H1 (cell line): ENCODE data around the gene KLHDC10. TPM values are rescaled to one million over a fixed set of nuclear protein-coding genes. Genes with fewer than 3 reads are reported as not detected.

Source experiments
- CTCF ChIA-PET: fragments of 300-600 bp; sonication (Branson Sonifier 250); formaldehyde crosslinking; loops from one replicate; lab custom pipeline; 2021; ENCODE audit not compliant: partially characterized antibody; lab: Charles Lee
- POLR2A ChIA-PET: fragments of 300-600 bp; sonication (Branson Sonifier 250); formaldehyde crosslinking; loops from one replicate; lab custom pipeline; 2021; ENCODE audit warnings: inconsistent platforms; ENCODE audit not compliant: partially characterized antibody; lab: Charles Lee
- DNase-seq, 2 experiments: peaks; one replicate each; pipeline versions ENCODE4 v3.0.0 to v3.0.0-alpha.2; 2010 to 2022; ENCODE audit warnings: low spot score in 2 of 2, low read depth in 1 of 2, mixed read lengths in 1 of 2
- FAIRE-seq: peaks from 2 replicates; lab custom pipeline; 2011; peaks lifted over from hg19 to GRCh38; lab: Jason Lieb, UNC
- H2AFZ ChIP-seq: 2 replicates; pipeline ENCODE4 v1.8.1; 2012; ENCODE audit warnings: low read length, inconsistent platforms
- H2AK5ac ChIP-seq: 2 replicates; pipeline ENCODE4 v1.6.1; 2013; ENCODE audit warnings: low read depth, low read length
- H2BK120ac ChIP-seq: replicated peaks from 2 replicates; pipeline ENCODE3; 2013; ENCODE audit warnings: low read depth, low read length, inconsistent platforms
- H2BK12ac ChIP-seq: 2 replicates; pipeline ENCODE4 v1.6.1; 2013; ENCODE audit warnings: low read depth, low read length
- H2BK15ac ChIP-seq: 2 replicates; pipeline ENCODE4 v1.6.1; 2013; ENCODE audit warnings: low read length
- H2BK20ac ChIP-seq: 2 replicates; pipeline ENCODE4 v1.6.1; 2013; ENCODE audit warnings: low read length
- H2BK5ac ChIP-seq: 2 replicates; pipeline ENCODE4 v1.6.1; 2013; ENCODE audit warnings: low read depth, low read length
- H3K14ac ChIP-seq: 2 replicates; pipeline ENCODE4 v1.6.1; 2013; ENCODE audit warnings: inconsistent platforms; ENCODE audit not compliant: insufficient read length
- H3K18ac ChIP-seq: 2 replicates; pipeline ENCODE4 v1.6.1; 2013; ENCODE audit warnings: low read length; ENCODE audit errors: extremely low read depth
- H3K23ac ChIP-seq: 2 replicates; pipeline ENCODE4 v1.6.1; 2013; ENCODE audit warnings: inconsistent platforms; ENCODE audit not compliant: insufficient read length
- H3K23me2 ChIP-seq: 2 replicates; pipeline ENCODE4 v1.6.1; 2013; ENCODE audit warnings: low read depth, low read length
- H3K27ac ChIP-seq: 2 replicates; pipeline ENCODE4 v1.6.1; 2011; ENCODE audit warnings: low read depth, low read length, inconsistent platforms
- H3K27me3 ChIP-seq, 4 experiments: replicated peaks in 1 of 4; 1 replicate in 1 of 4; 2 replicates in 3 of 4; pipeline versions ENCODE4 v1.6.1 to v1.8.1; 2011 to 2013; ENCODE audit warnings: low read length in 3 of 4, mild to moderate bottlenecking in 3 of 4, inconsistent platforms in 2 of 4, mixed read lengths in 2 of 4, moderate library complexity in 1 of 4; ENCODE audit not compliant: control insufficient read depth in 3 of 4, insufficient read depth in 3 of 4; ENCODE audit errors: extremely low read depth in 1 of 4
- H3K36me3 ChIP-seq, 4 experiments: 2 replicates each; pipeline versions ENCODE4 v1.6.1 to v1.8.1; 2011 to 2013; ENCODE audit warnings: mild to moderate bottlenecking in 4 of 4, low read length in 3 of 4, moderate library complexity in 2 of 4, control low read depth in 1 of 4, inconsistent platforms in 1 of 4; ENCODE audit not compliant: insufficient read depth in 4 of 4, control insufficient read depth in 2 of 4
- H3K4ac ChIP-seq: replicated peaks from 2 replicates; pipeline ENCODE3; 2013; ENCODE audit warnings: low read length, low read depth, mixed read lengths, inconsistent platforms; ENCODE audit not compliant: insufficient read length
- H3K4me1 ChIP-seq, 4 experiments: replicated peaks in 1 of 4; 1 replicate in 1 of 4; 2 replicates in 3 of 4; pipeline versions ENCODE4 v1.6.1 to v1.8.1; 2011 to 2013; ENCODE audit warnings: low read length in 3 of 4, inconsistent platforms in 2 of 4, mixed read lengths in 1 of 4; ENCODE audit not compliant: insufficient read depth in 4 of 4, control insufficient read depth in 3 of 4
- H3K4me2 ChIP-seq, 2 experiments: 2 replicates each; pipeline versions ENCODE4 v1.6.1 to v1.8.1; 2011 to 2013; ENCODE audit warnings: low read depth in 2 of 2, low read length in 2 of 2, control low read depth in 1 of 2, inconsistent platforms in 1 of 2, mild to moderate bottlenecking in 1 of 2; ENCODE audit not compliant: insufficient read depth in 1 of 2
- H3K4me3 ChIP-seq, 4 experiments: fragments of 200-600, 300-600 bp in 1 of 4; sonication (generic), shearing (Covaris generic), sonication (Bioruptor Twin) in 1 of 4; 2 replicates each; pipeline versions ENCODE4 v1.5.1 to v1.8.1; 2011 to 2016; ENCODE audit warnings: low read length in 4 of 4, low read depth in 3 of 4, control low read depth in 2 of 4, inconsistent platforms in 2 of 4, mild to moderate bottlenecking in 2 of 4, mixed read lengths in 1 of 4, moderate library complexity in 1 of 4; ENCODE audit not compliant: insufficient read depth in 2 of 4; ENCODE audit errors: extremely low read depth in 1 of 4
- H3K56ac ChIP-seq: replicated peaks from 2 replicates; pipeline ENCODE3; 2013; ENCODE audit warnings: low read depth, mild to moderate bottlenecking, mixed read lengths, low read length, inconsistent platforms; ENCODE audit not compliant: insufficient read length
- H3K79me1 ChIP-seq: 2 replicates; pipeline ENCODE4 v1.6.1; 2013; ENCODE audit warnings: low read depth, low read length, control low read depth
- H3K79me2 ChIP-seq, 2 experiments: 2 replicates each; pipeline versions ENCODE4 v1.6.1 to v1.8.1; 2012 to 2013; ENCODE audit warnings: low read length in 2 of 2, mild to moderate bottlenecking in 2 of 2, inconsistent platforms in 1 of 2; ENCODE audit not compliant: insufficient read depth in 2 of 2, control insufficient read depth in 1 of 2
- H3K9ac ChIP-seq, 4 experiments: replicated peaks in 1 of 4; 1 replicate in 1 of 4; 2 replicates in 3 of 4; pipeline versions ENCODE4 v1.6.1 to v1.8.1; 2011 to 2013; ENCODE audit warnings: low read depth in 3 of 4, low read length in 3 of 4, control low read depth in 2 of 4, mild to moderate bottlenecking in 2 of 4, moderate library complexity in 2 of 4, inconsistent platforms in 1 of 4; ENCODE audit errors: extremely low read depth in 1 of 4
- H3K9me3 ChIP-seq, 2 experiments: 2 replicates each; pipeline versions ENCODE4 v1.6.1 to v1.8.1; 2012 to 2013; ENCODE audit warnings: mild to moderate bottlenecking in 2 of 2, moderate library complexity in 2 of 2, control low read depth in 1 of 2, inconsistent platforms in 1 of 2, low read depth in 1 of 2, low read length in 1 of 2, mixed read lengths in 1 of 2; ENCODE audit not compliant: insufficient read depth in 2 of 2
- H4K20me1 ChIP-seq, 2 experiments: replicated peaks in 1 of 2; 2 replicates each; pipeline versions ENCODE3 to v1.8.1; 2011 to 2013; ENCODE audit warnings: inconsistent platforms in 2 of 2, low read length in 2 of 2, mild to moderate bottlenecking in 1 of 2; ENCODE audit not compliant: insufficient read depth in 2 of 2, control insufficient read depth in 1 of 2
- H4K5ac ChIP-seq: 2 replicates; pipeline ENCODE4 v1.6.1; 2013; ENCODE audit warnings: low read length, low read depth, mixed read lengths, inconsistent platforms; ENCODE audit not compliant: insufficient read length
- H4K8ac ChIP-seq: 2 replicates; pipeline ENCODE4 v1.8.0; 2013; ENCODE audit warnings: mild to moderate bottlenecking, moderate library complexity, low read length, inconsistent platforms; ENCODE audit not compliant: insufficient read depth; ENCODE audit errors: extremely low read depth
- H4K91ac ChIP-seq: replicated peaks from 2 replicates; pipeline ENCODE3; 2013; ENCODE audit warnings: low read length, mixed read lengths, inconsistent platforms; ENCODE audit not compliant: insufficient read length
- CBX5 ChIP-seq: fragments of 300-800, 300-1000 bp; sonication (generic); IDR thresholded peaks from 2 replicates; pipeline ENCODE4 v1.7.1; 2016; ENCODE audit warnings: antibody characterized with exemption, low read length, low read depth
- CBX8 ChIP-seq: fragments of 300-800, 300-1000 bp; sonication (generic); IDR thresholded peaks from 2 replicates; pipeline ENCODE4 v1.7.1; 2016; ENCODE audit warnings: low read depth, low read length, borderline replicate concordance
- FOSL1 ChIP-seq: IDR thresholded peaks from 2 replicates; pipeline ENCODE4 v1.6.1; 2011; ENCODE audit warnings: mild to moderate bottlenecking, low read depth, low read length, moderate library complexity; ENCODE audit not compliant: insufficient read depth
- HDAC6 ChIP-seq: IDR thresholded peaks from one replicate; pipeline ENCODE4 v1.7.1; 2012; ENCODE audit warnings: low read depth, mild to moderate bottlenecking, inconsistent platforms, low read length, moderate library complexity
- KDM1A ChIP-seq: fragments of 200-600, 300-600 bp; sonication (generic); IDR thresholded peaks from 2 replicates; pipeline ENCODE4 v1.7.1; 2016; ENCODE audit warnings: mild to moderate bottlenecking, low read length, borderline replicate concordance
- KDM4A ChIP-seq: IDR thresholded peaks from one replicate; pipeline ENCODE4 v1.7.1; 2012; ENCODE audit warnings: low read depth, mild to moderate bottlenecking, moderate library complexity, low read length, inconsistent platforms; ENCODE audit not compliant: severe bottlenecking
- SP4 ChIP-seq: IDR thresholded peaks from 2 replicates; pipeline ENCODE4 v1.6.1; 2012; ENCODE audit warnings: low read length, inconsistent platforms
- TBP ChIP-seq: IDR thresholded peaks from 2 replicates; pipeline ENCODE4 v1.6.1; 2011; ENCODE audit warnings: low read depth, low read length, improper control_type of control experiment
- TCF12 ChIP-seq: IDR thresholded peaks from 2 replicates; pipeline ENCODE4 v1.6.1; 2011; ENCODE audit warnings: low read depth, mild to moderate bottlenecking, low read length
- WGBS, 2 experiments: shearing (Covaris generic) in 1 of 2; methylation state at CpG; one replicate each; pipeline versions ENCODE4 v1.1.6 to v1.1.7; 2013 to 2015; ENCODE audit warnings: low lambda C conversion rate in 2 of 2, mixed read lengths in 2 of 2, inconsistent platforms in 1 of 2, low coverage in 1 of 2, missing lambda C conversion rate in 1 of 2; ENCODE audit not compliant: insufficient replicate concordance in 2 of 2, insufficient coverage in 1 of 2, insufficient read length in 1 of 2; ENCODE audit errors: extremely low coverage in 1 of 2, missing lambda C conversion rate in 1 of 2; 5-methylcytosine and 5-hydroxymethylcytosine counted together
- polyA plus RNA-seq, 7 experiments: library from polyadenylated mRNA; depleted of rRNA in 3 of 7; stranded (reverse) in 5 of 7; unstranded in 2 of 7; fragments of >200 nt in 5 of 7; fragments of 200-250 nt in 2 of 7; gene quantifications; 1 replicate in 5 of 7; 2 replicates in 1 of 7; 4 replicates in 1 of 7; pipeline versions ENCODE4 v1.2.1 to v1.2.3, GENCODE V29; 2011 to 2013; ENCODE audit warnings: missing spikeins in 2 of 7, mixed read lengths in 2 of 7
- total RNA-seq: library from RNA; stranded (reverse); fragmentation: NEBNext Ultra II Directional; extraction: Animal tissue kit (Norgen Biotek cat#: 25700); gene quantifications from 2 replicates; pipeline ENCODE4 v1.2.1, GENCODE V29; 2021

Gene KLHDC10
- total and polyA plus RNA-seq, 2 of the 8 experiments (the other 6 are each of a cell fraction or from before 2014, with no cell fraction given), result 6.6 to 14.5 TPM

DNA sequence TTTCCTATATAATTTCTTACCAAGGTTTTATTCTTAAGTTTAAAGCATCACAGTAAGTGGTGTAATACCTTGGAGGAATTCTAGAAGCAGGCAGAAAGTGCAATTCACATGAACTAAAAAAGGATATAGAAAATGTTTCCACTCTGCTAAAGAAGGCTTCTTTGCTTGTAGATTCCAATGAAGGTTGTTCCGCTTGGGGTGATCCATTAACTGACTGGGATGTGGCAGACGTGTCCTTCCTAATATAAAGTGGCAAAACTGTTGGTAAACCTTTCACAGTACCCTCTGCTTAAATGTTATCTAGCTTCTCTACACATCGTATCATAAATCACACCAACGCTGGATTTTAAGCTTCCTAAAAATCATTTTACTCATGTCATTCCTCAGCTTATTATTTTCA lies 21.4 kb upstream of the KLHDC10 start:
- Histone ChIP-seq H3K79me1 (no peaks in the 10 kb centered on the region; the same call in 1 of the 2 replicates), H2BK5ac (no peak overlapping the region), H2AK5ac (no peak overlapping the region), H3K23ac (no peak overlapping the region), H2BK120ac (no peak overlapping the region), H3K4me1 (peaks cover 0 to 3% (median 0%) of the 10 kb centered on the region in 4 experiments; a peak in 2 of 7 replicates), H2BK15ac (no peak overlapping the region), H3K18ac (no peak overlapping the region), H3K79me2 (peaks cover 0 to 15% of the 10 kb centered on the region in 2 experiments; a peak in 2 of 4 replicates), H3K36me3 (peaks cover 0 to 15% (median 2%) of the 10 kb centered on the region in 4 experiments; a peak in 3 of 8 replicates), H3K9ac (no peak overlapping the region), H3K9me3 (no peaks in the 10 kb centered on the region), H3K56ac (no peak overlapping the region), H2BK12ac (no peak overlapping the region), H3K23me2 (peaks cover under 1% of the 10 kb centered on the region; the same call in 1 of the 2 replicates), H4K8ac (no peak overlapping the region), H3K14ac (no peak overlapping the region), H3K27me3 (no peaks in the 10 kb centered on the region), H2BK20ac (no peak overlapping the region), H3K4me2 (no peak overlapping the region), H4K91ac (no peak overlapping the region), H4K5ac (no peak overlapping the region), H4K20me1 (peaks cover 0 to 1% of the 10 kb centered on the region in 2 experiments), H3K27ac (no peak overlapping the region), H3K4ac (no peak overlapping the region), H2AFZ (no peak overlapping the region), H3K4me3 (no peak overlapping the region)
- 91 to 100% methylated on average over 2 to 4 of the region's 4 CpGs for WGBS, 2 experiments
- FAIRE-seq (no peak), DNase-seq (no peak)
- ChIA-PET CTCF (interaction anchor here (0.6 kb wide), 1 partner anchor 22 kb away, joined by 3 read pairs; no protein-coding TSS in a partner anchor), POLR2A (interaction anchor here (0.8 kb wide), 1 partner anchor 22 kb away, joined by 3 read pairs; the partner anchor contains the start of gene KLHDC10)
- TF ChIP-seq SP4, result no peak
- no peak for TF ChIP-seq KDM4A
- no peak for TF ChIP-seq FOSL1
- TF ChIP-seq TCF12, result no peak
- TF ChIP-seq KDM1A, result no peak
- no peak for TF ChIP-seq TBP
- TF ChIP-seq CBX8, result no peak
- TF ChIP-seq HDAC6, result no peak
- no peak for TF ChIP-seq CBX5
